ENCODE data around the gene TRIM61. TPM values are rescaled to one million over a fixed set of nuclear protein-coding genes. Genes with fewer than 3 reads are reported as not detected.
A peak's percentile ranks its signal among the peaks of the same experiment; 100 is the strongest.
"Not testable (repeated sequence)": the region's sequence is repeated elsewhere in the genome, so short reads cannot be mapped to it uniquely, and the experiment has no call there.

TRIM61 gene
- total and polyA plus RNA-seq, 2 experiments from 2014 or later: 0.18 TPM; not detected in 1

DNA sequence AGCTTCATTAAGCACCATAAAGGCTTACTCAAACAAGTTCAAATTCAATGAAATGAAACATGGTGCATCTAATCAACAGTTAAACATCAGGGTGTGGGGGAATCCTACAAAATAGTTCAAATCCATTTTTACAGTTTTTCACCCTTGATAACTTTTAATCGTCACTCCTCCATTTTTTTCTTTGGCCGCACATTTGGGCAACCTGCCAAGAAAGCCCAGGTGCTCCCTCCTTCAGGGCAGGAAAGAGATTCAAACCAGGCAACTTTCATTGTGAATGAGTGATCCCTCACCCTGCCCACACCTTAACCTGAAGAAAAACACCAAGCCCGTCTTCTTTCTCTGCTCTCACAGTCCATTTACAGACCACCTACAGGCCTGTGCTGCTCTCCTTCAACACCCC is 24.9 kb downstream of the TRIM61 start:
- 33 to 34% methylated on average over 3 of the region's 3 CpGs for WGBS, 2 experiments (ENCODE audit: low coverage in 1 of 2, low lambda C conversion rate in 2 of 2, missing lambda C conversion rate in 2 of 2)
- H2AFZ ChIP-seq: no peak overlapping the region
- H4K20me1 ChIP-seq (ENCODE audit: insufficient read depth): no peaks in the 10 kb centered on the region
- peaks cover 4% of the 10 kb centered on the region; the same call in 1 of the 2 replicates for H3K79me2 ChIP-seq (ENCODE audit: insufficient read depth)
- in situ Hi-C loops (cut with MboI): no loop called here
- H3K27ac ChIP-seq: no peak overlapping the region
- H3K4me1 ChIP-seq (ENCODE audit: insufficient read depth): peaks cover 8% of the 10 kb centered on the region; the same call in 1 of the 2 replicates
- H3K4me2 ChIP-seq (ENCODE audit: unreplicated experiment): no peak overlapping the region
- H3K9me2 ChIP-seq (ENCODE audit: insufficient read depth): no peaks in the 10 kb centered on the region
- TF ChIP-seq EZH2 (IDR thresholded peaks at IDR 0.05; ENCODE audit: insufficient read depth, poor library complexity, severe bottlenecking) (no peak), EZH2phosphoT487 (IDR thresholded peaks at IDR 0.05; ENCODE audit: insufficient read depth, low read depth) (no peak)
- no peaks in the 10 kb centered on the region for H3K27me3 ChIP-seq (replicated peaks; ENCODE audit: insufficient read depth)
- no peak overlapping the region for H3K9ac ChIP-seq
- peaks cover 3% of the 10 kb centered on the region; the same call in 1 of the 2 replicates for H3F3A ChIP-seq (ENCODE audit: insufficient read depth)
- no peaks in the 10 kb centered on the region for H3K36me3 ChIP-seq (ENCODE audit: low read depth)
- no peaks in the 10 kb centered on the region for H3K9me3 ChIP-seq (ENCODE audit: low read depth)
- no peak for DNase-seq
- H3K4me3 ChIP-seq: no peak overlapping the region

GRCh38 chr4:164949448-164950143 is 27.9 kb downstream of the TRIM61 start:
- Histone ChIP-seq H3K4me1 (ENCODE audit: insufficient read depth) (no peaks in the 10 kb centered on the region), H3K27me3 (replicated peaks; ENCODE audit: insufficient read depth) (no peaks in the 10 kb centered on the region), H2AFZ (peak overlapping the region; percentile 60; the same call in 1 of the 2 replicates), H3K4me3 (no peak overlapping the region), H3K79me2 (ENCODE audit: insufficient read depth) (no peaks in the 10 kb centered on the region), H3K36me3 (ENCODE audit: low read depth) (no peaks in the 10 kb centered on the region), H3K4me2 (ENCODE audit: unreplicated experiment) (no peak overlapping the region), H3K9me2 (ENCODE audit: insufficient read depth) (no peaks in the 10 kb centered on the region), H4K20me1 (ENCODE audit: insufficient read depth) (no peaks in the 10 kb centered on the region), H3K9me3 (ENCODE audit: low read depth) (no peaks in the 10 kb centered on the region), H3K9ac (no peak overlapping the region), H3F3A (ENCODE audit: insufficient read depth) (no peaks in the 10 kb centered on the region), H3K27ac (no peak overlapping the region)
- in situ Hi-C loops (cut with MboI): no loop called here
- DNase-seq: peak; percentile 50
- WGBS, 2 experiments (ENCODE audit: low coverage in 1 of 2, low lambda C conversion rate in 2 of 2, missing lambda C conversion rate in 2 of 2): 0% methylated on average over 1 of the region's 1 CpG
- no peak for TF ChIP-seq EZH2phosphoT487 (IDR thresholded peaks at IDR 0.05; ENCODE audit: insufficient read depth, low read depth)
- no peak for TF ChIP-seq EZH2 (IDR thresholded peaks at IDR 0.05; ENCODE audit: insufficient read depth, poor library complexity, severe bottlenecking)

- no peak overlapping the region for H3K4me3 ChIP-seq
- no peaks in the 10 kb centered on the region for H3K9me2 ChIP-seq (ENCODE audit: insufficient read depth)
- H3K4me2 ChIP-seq (ENCODE audit: unreplicated experiment): no peak overlapping the region
- no peaks in the 10 kb centered on the region for H3K36me3 ChIP-seq (ENCODE audit: low read depth)
- H3K4me1 ChIP-seq (ENCODE audit: insufficient read depth): no peaks in the 10 kb centered on the region
- no peak overlapping the region for H3K9ac ChIP-seq
- H4K20me1 ChIP-seq (ENCODE audit: insufficient read depth): no peaks in the 10 kb centered on the region
- no peaks in the 10 kb centered on the region for H3F3A ChIP-seq (ENCODE audit: insufficient read depth)
- H3K27ac ChIP-seq: no peak overlapping the region
- no peak for DNase-seq
- in situ Hi-C loops (cut with MboI): no loop called here
- H3K9me3 ChIP-seq (ENCODE audit: low read depth): no peaks in the 10 kb centered on the region
- WGBS, 2 experiments (ENCODE audit: low coverage in 1 of 2, low lambda C conversion rate in 2 of 2, missing lambda C conversion rate in 2 of 2): 56 to 59% methylated on average over 4 of the region's 4 CpGs
- TF ChIP-seq EZH2 (IDR thresholded peaks at IDR 0.05; ENCODE audit: insufficient read depth, poor library complexity, severe bottlenecking) (no peak), EZH2phosphoT487 (IDR thresholded peaks at IDR 0.05; ENCODE audit: insufficient read depth, low read depth) (no peak)
- no peaks in the 10 kb centered on the region for H3K27me3 ChIP-seq (replicated peaks; ENCODE audit: insufficient read depth)
- H3K79me2 ChIP-seq (ENCODE audit: insufficient read depth): no peaks in the 10 kb centered on the region
- no peak overlapping the region for H2AFZ ChIP-seq
Observed at GRCh38 chr4:164948975-164949374, 28.5 kb downstream of the TRIM61 start.

DNA sequence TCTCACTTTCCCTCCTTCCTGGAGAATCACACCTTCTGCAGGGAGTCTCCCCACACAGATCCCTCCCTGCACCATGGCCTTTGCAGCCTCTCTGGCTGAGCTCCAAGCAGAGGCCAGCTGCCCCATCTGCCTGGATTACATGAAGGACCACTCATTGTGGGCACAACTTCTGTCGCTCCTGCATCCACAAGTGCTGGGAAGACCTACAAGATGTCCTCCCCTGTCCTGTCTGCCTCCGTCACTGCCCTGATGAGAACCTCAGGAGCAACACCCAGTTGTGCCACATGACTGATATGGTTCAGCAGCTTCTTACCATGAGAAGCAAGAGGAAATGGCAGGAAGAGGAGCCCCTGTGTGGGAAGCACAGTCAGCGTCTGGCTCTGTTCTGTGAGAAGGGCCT is 29.5 kb downstream of the TRIM61 start:
- 76 to 77% methylated on average over 3 of the region's 3 CpGs for WGBS, 2 experiments (ENCODE audit: low coverage in 1 of 2, low lambda C conversion rate in 2 of 2, missing lambda C conversion rate in 2 of 2)
- H3K27me3 ChIP-seq (replicated peaks; ENCODE audit: insufficient read depth); H3F3A ChIP-seq (ENCODE audit: insufficient read depth); H3K4me1 ChIP-seq (ENCODE audit: insufficient read depth); DNase-seq; H2AFZ ChIP-seq; H3K4me3 ChIP-seq; H3K36me3 ChIP-seq (ENCODE audit: low read depth); H3K9ac ChIP-seq; H3K27ac ChIP-seq; in situ Hi-C loops (cut with MboI); H3K79me2 ChIP-seq (ENCODE audit: insufficient read depth); H4K20me1 ChIP-seq (ENCODE audit: insufficient read depth); H3K9me2 ChIP-seq (ENCODE audit: insufficient read depth); H3K4me2 ChIP-seq (ENCODE audit: unreplicated experiment); H3K9me3 ChIP-seq (ENCODE audit: low read depth): not testable (repeated sequence)

DNA sequence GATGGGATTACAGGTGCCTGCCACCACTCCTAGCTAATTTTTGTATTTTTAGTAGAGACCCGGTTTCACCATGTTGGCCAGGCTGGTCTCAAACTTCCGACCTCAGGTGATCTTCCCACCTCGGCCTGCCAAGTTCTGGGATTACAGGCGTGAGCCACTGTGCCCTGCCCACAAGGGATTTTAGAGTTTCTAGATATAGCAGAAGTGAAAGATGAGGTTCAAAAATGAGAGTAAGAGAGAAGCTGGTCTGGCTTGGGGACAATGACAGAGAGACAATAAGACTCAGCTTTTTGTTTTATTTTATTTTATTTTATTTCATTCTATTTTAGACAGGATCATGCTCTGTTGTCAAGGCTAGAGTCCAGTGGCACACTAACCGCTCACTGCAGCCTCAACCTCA is 30.6 kb downstream of the TRIM61 start:
- Histone ChIP-seq H3K79me2 (ENCODE audit: insufficient read depth) (no peaks in the 10 kb centered on the region), H3K4me1 (ENCODE audit: insufficient read depth) (no peaks in the 10 kb centered on the region), H3K9me3 (ENCODE audit: low read depth) (no peaks in the 10 kb centered on the region), H4K20me1 (ENCODE audit: insufficient read depth) (no peaks in the 10 kb centered on the region), H3K4me2 (ENCODE audit: unreplicated experiment) (no peak overlapping the region), H3K27me3 (replicated peaks; ENCODE audit: insufficient read depth) (no peaks in the 10 kb centered on the region), H3K9ac (no peak overlapping the region), H3K4me3 (no peak overlapping the region), H3F3A (ENCODE audit: insufficient read depth) (no peaks in the 10 kb centered on the region), H3K9me2 (ENCODE audit: insufficient read depth) (no peaks in the 10 kb centered on the region), H3K36me3 (ENCODE audit: low read depth) (no peaks in the 10 kb centered on the region), H2AFZ (no peak overlapping the region), H3K27ac (no peak overlapping the region)
- no peak for TF ChIP-seq EZH2phosphoT487 (IDR thresholded peaks at IDR 0.05; ENCODE audit: insufficient read depth, low read depth)
- no peak for TF ChIP-seq EZH2 (IDR thresholded peaks at IDR 0.05; ENCODE audit: insufficient read depth, poor library complexity, severe bottlenecking)
- WGBS, 2 experiments (ENCODE audit: low coverage in 1 of 2, low lambda C conversion rate in 2 of 2, missing lambda C conversion rate in 2 of 2): 72 to 73% methylated on average over 5 of the region's 5 CpGs
- DNase-seq: no peak
- in situ Hi-C loops (cut with MboI): no loop called here

Measured in GM23248 (cell line).